ENCODE data around the gene CIAO1.

DNA sequence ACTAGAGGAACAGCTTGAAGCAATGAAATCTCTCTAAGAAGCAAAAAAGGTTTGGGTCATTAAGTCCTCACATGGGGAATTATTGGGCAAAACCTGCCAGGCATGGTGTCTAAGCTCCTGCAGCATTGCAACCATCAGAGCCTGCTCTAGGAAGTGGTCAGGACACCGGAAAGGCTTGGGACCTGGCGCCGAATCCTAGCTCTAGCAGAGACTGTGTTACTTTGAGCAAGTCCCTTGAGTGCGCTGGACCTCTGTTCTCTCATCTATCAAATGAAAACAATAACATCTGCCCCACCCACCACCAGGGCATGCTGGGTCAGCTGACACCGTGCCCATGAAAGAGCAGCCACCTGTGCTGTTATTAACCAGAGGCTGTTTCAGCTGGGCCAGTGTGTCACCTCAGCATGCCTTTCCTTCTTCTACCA, 6.5 kb upstream of the CIAO1 start:
- no peak for TF ChIP-seq POLR2AphosphoS5 (IDR thresholded peaks at IDR 0.05)
- TF ChIP-seq, protein P1, sequence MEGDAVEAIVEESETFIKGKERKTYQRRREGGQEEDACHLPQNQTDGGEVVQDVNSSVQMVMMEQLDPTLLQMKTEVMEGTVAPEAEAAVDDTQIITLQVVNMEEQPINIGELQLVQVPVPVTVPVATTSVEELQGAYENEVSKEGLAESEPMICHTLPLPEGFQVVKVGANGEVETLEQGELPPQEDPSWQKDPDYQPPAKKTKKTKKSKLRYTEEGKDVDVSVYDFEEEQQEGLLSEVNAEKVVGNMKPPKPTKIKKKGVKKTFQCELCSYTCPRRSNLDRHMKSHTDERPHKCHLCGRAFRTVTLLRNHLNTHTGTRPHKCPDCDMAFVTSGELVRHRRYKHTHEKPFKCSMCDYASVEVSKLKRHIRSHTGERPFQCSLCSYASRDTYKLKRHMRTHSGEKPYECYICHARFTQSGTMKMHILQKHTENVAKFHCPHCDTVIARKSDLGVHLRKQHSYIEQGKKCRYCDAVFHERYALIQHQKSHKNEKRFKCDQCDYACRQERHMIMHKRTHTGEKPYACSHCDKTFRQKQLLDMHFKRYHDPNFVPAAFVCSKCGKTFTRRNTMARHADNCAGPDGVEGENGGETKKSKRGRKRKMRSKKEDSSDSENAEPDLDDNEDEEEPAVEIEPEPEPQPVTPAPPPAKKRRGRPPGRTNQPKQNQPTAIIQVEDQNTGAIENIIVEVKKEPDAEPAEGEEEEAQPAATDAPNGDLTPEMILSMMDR (IDR thresholded peaks at IDR 0.05): no peak
